ENCODE data around the gene NAV1.

NAV1 gene

GRCh38 chr1:201500670-201501120, 38.2 kb upstream of the NAV1 start:
- DNase-seq (ENCODE audit: low read depth) = no peak
- no peak overlapping the region for H3K4me3 ChIP-seq (ENCODE audit: low read depth, low read length)
- TF ChIP-seq CTCF (IDR thresholded peaks at IDR 0.05; ENCODE audit: low read depth, low read length, missing control alignments) = no peak

- TF ChIP-seq CTCF (IDR thresholded peaks at IDR 0.05; ENCODE audit: low read depth, low read length, missing control alignments) = no peak
- no peak overlapping the region for H3K4me3 ChIP-seq (ENCODE audit: low read depth, low read length)
- no peak for DNase-seq (ENCODE audit: low read depth)
Measured at GRCh38 chr1:201501144-201501543, 37.8 kb upstream of the NAV1 start.

GRCh38 chr1:201501812-201502510, 37.0 kb upstream of the NAV1 start:
- DNase-seq (ENCODE audit: low read depth) = no peak
- H3K4me3 ChIP-seq (ENCODE audit: low read depth, low read length) = no peak overlapping the region
- no peak for TF ChIP-seq CTCF (IDR thresholded peaks at IDR 0.05; ENCODE audit: low read depth, low read length, missing control alignments)

DNA sequence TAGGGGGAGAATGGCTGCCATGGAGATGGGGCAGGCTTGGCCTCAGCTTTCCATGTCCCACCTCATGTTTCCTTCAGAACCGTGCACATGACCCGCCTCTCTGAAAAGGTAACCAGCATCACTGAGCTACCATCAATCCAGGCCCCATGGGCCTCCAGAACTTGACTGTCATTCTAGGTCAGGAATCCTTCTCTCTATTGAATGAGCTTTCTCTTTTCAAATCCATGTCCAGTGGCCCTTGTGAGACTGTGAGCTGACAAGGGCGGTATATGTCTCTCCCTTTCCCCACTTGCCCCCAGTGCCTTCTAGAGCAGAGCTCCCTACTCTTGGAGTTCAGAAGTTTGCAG, 36.4 kb upstream of the NAV1 start:
- no peak overlapping the region for H3K4me3 ChIP-seq (ENCODE audit: low read depth, low read length)
- DNase-seq (ENCODE audit: low read depth) = no peak
- no peak for TF ChIP-seq CTCF (IDR thresholded peaks at IDR 0.05; ENCODE audit: low read depth, low read length, missing control alignments)

DNA sequence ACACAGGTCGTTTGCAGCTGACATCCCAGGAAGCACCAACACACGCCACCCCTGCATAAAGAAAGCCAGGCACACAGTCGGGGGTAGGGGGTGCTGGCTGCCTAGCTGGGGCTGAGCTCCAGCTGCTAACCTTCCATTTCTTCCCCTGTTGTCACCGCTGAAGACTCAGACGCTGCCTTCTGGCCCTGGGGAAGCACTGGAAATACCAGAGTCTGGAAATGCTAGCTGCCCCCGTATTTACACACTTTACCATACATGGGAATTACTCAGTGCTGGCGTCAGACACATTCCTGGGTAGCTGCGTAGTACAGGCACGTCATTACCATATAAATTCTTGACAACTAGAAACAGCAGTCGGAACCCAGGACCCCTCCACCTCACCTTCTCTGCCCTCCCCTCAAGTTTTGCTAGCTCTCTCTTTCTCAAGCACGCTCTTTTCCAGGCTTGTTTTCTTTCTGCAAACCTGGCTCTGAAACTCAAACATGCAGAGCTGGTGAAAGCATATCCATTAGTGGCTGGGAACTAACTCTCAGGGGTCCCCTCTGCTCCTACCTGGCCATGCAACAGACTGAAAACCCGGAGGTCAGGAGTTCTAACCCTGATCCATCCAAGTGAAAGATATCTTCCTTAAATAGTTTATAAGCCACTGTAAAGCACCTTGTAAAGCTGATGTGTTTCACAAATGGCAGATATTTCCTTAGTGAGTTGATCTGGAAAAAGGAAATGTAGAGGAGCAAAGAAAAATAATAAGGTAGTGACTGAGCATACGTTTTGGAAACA, 35.3 kb upstream of the NAV1 start:
- no peak for TF ChIP-seq CTCF (IDR thresholded peaks at IDR 0.05; ENCODE audit: low read depth, low read length, missing control alignments)
- no peak for DNase-seq (ENCODE audit: low read depth)
- no peak overlapping the region for H3K4me3 ChIP-seq (ENCODE audit: low read depth, low read length)

DNA sequence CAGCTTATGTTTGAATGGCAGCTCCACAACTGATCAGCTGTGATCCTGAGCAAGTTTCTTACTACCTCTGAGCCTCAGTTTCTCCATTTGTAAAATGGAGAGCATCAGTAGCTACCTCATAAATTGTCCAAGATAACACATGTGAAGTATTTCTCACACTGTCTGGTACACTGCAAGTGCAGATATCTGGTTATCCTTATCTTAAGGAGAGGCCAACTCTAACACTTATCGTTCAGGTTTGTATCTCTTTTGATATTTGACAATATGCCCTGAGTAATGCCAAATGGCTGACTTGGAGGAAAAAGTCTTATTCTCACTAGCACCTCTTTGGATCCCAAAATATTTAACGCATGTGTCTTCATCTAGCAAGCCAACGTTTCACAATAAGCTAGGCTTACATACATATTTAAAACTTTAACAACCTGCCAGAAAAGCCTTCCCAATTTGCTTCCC, 34.7 kb upstream of the NAV1 start:
- no peak for TF ChIP-seq CTCF (IDR thresholded peaks at IDR 0.05; ENCODE audit: low read depth, low read length, missing control alignments)
- H3K4me3 ChIP-seq (ENCODE audit: low read depth, low read length) = no peak overlapping the region
- DNase-seq (ENCODE audit: low read depth) = no peak
